OCI-LY1 (cell line): ENCODE data around the gene B3GALT6.

Experiments used
- H2AFZ ChIP-seq: fragments of 200-600 bp; sonication (generic), shearing (Covaris generic); 2 replicates; pipeline ENCODE4 v1.6.0; 2014; ENCODE audit warnings: antibody characterized with exemption, mild to moderate bottlenecking, low read length
- H3F3A ChIP-seq: fragments of 200-600 bp; sonication (generic), shearing (Covaris generic); 2 replicates; pipeline ENCODE4 v1.6.0; 2014; ENCODE audit warnings: mild to moderate bottlenecking, antibody characterized with exemption, low read length, moderate library complexity; ENCODE audit not compliant: insufficient read depth
- H3K27ac ChIP-seq: fragments of 200-600 bp; sonication (generic); 2 replicates; pipeline ENCODE4 v1.5.1; 2014; ENCODE audit warnings: low read length, mixed run types, mild to moderate bottlenecking, low read depth; ENCODE audit not compliant: poor library complexity, severe bottlenecking
- H3K27me3 ChIP-seq: fragments of 200-600 bp; sonication (generic); 2 replicates; pipeline ENCODE4 v1.6.0; 2014; ENCODE audit warnings: antibody characterized with exemption, mild to moderate bottlenecking, low read length, moderate library complexity; ENCODE audit not compliant: insufficient read depth
- H3K36me3 ChIP-seq: fragments of 200-600 bp; sonication (generic); 2 replicates; pipeline ENCODE4 v1.6.1; 2014; ENCODE audit warnings: mild to moderate bottlenecking, antibody characterized with exemption, low read length, moderate library complexity, mixed read lengths; ENCODE audit not compliant: insufficient read depth
- H3K4me1 ChIP-seq: fragments of 200-600 bp; sonication (generic); 2 replicates; pipeline ENCODE4 v1.5.1; 2014; ENCODE audit warnings: mild to moderate bottlenecking, low read length, moderate library complexity; ENCODE audit not compliant: insufficient read depth, severe bottlenecking
- H3K4me2 ChIP-seq: fragments of 200-600 bp; sonication (generic), shearing (Covaris generic); 2 replicates; pipeline ENCODE4 v1.6.1; 2014; ENCODE audit warnings: low read length
- H3K4me3 ChIP-seq: fragments of 200-600 bp; sonication (generic); 2 replicates; pipeline ENCODE4 v1.5.1; 2014; ENCODE audit warnings: low read length, low read depth, mild to moderate bottlenecking, mixed read lengths; ENCODE audit not compliant: poor library complexity, severe bottlenecking
- H3K79me2 ChIP-seq: fragments of 200-600 bp; shearing (Covaris generic); 2 replicates; pipeline ENCODE4 v1.6.1; 2016; ENCODE audit warnings: mixed run types, low read length, mixed read lengths; ENCODE audit not compliant: insufficient read depth
- H3K9ac ChIP-seq: fragments of 200-600 bp; sonication (generic), shearing (Covaris generic); 2 replicates; pipeline ENCODE4 v1.6.1; 2014; ENCODE audit warnings: mild to moderate bottlenecking, low read length, mixed read lengths
- H3K9me2 ChIP-seq: fragments of 200-600 bp; sonication (generic), shearing (Covaris generic); 2 replicates; pipeline ENCODE4 v1.6.1; 2014; ENCODE audit warnings: low read depth, mild to moderate bottlenecking, low read length, mixed read lengths
- H3K9me3 ChIP-seq: fragments of 200-600 bp; shearing (Covaris generic); 2 replicates; pipeline ENCODE4 v1.6.1; 2014; ENCODE audit warnings: low read length, mixed read lengths
- H4K20me1 ChIP-seq: fragments of 200-600 bp; sonication (generic), shearing (Covaris generic); 2 replicates; pipeline ENCODE4 v1.6.0; 2016; ENCODE audit warnings: mild to moderate bottlenecking, low read length; ENCODE audit not compliant: insufficient read depth
- EZH2 ChIP-seq: fragments of 200-600 bp; sonication (generic), shearing (Covaris generic); IDR thresholded peaks from 2 replicates; pipeline ENCODE4 v1.8.0; 2017; ENCODE audit warnings: borderline replicate concordance, mixed run types, mild to moderate bottlenecking, antibody characterized with exemption, low read length, moderate library complexity, mixed read lengths
- TF ChIP-seq, protein P1 (sequence below): fragments of 200-600 bp; sonication (generic), shearing (Covaris generic); IDR thresholded peaks from 2 replicates; pipeline ENCODE4 v1.5.1; 2017; ENCODE audit warnings: mild to moderate bottlenecking, antibody characterized with exemption, low read length, moderate library complexity, mixed read lengths

Gene B3GALT6

DNA sequence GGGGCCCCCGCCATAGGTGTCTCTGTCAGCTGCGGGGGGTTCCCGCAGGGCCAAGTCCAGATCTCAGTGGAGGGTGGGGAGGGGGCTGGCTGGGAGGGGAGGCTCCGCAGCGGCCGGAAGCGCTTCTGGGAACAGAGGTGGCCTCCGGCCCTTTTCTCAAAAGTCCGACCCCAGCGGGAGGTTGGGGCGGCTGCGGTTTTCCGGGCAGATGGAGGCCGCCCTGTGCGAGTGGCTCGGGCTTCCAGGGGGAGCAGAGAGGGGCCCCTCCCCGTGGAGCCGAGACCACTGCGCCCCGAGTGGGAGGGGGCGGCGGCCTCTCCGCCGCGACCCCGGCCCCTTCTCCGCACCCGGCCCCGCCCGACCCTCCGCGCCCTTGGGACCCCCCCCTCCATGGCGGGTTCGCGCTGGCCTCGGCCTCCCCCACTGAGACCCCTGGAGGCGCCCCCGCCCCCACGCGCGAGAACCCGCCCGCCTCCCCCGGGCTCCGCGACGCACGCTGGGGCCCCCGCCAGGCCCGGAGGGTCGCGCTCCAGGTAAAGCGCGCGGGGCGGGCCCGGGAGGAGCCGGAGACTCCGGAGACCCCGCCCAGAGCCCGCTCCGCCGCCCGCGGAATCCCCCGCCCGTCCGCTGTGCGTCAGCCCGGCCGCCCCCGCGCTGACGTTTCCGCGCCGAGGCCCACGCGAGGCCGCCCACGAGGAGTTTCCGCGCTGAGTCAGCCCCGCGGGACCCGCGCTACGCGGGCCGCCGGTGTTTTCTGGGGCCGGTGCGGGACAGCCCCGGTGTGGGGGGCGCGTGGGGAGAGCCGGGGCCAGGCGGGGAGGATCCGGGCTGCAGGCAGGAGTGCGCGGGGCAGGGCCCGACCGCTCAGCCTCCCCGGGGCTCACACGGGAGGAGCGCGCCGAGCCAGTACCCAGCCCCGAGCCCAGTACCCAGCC is 30.9 kb upstream of the B3GALT6 start:
- no peaks in the 10 kb centered on the region for H3K9me3 ChIP-seq
- H3K4me3 ChIP-seq, result no peak overlapping the region
- no peaks in the 10 kb centered on the region for H3K36me3 ChIP-seq
- H3K27me3 ChIP-seq, result peaks cover 14% of the 10 kb centered on the region; the same call in 1 of the 2 replicates
- H3F3A ChIP-seq, result no peaks in the 10 kb centered on the region
- no peaks in the 10 kb centered on the region for H3K9me2 ChIP-seq
- H3K4me1 ChIP-seq, result no peaks in the 10 kb centered on the region
- H3K27ac ChIP-seq, result no peak overlapping the region
- no peaks in the 10 kb centered on the region for H3K79me2 ChIP-seq
- no peak overlapping the region for H3K9ac ChIP-seq
- no peak overlapping the region for H2AFZ ChIP-seq
- no peak overlapping the region for H3K4me2 ChIP-seq
- TF ChIP-seq, protein P1, sequence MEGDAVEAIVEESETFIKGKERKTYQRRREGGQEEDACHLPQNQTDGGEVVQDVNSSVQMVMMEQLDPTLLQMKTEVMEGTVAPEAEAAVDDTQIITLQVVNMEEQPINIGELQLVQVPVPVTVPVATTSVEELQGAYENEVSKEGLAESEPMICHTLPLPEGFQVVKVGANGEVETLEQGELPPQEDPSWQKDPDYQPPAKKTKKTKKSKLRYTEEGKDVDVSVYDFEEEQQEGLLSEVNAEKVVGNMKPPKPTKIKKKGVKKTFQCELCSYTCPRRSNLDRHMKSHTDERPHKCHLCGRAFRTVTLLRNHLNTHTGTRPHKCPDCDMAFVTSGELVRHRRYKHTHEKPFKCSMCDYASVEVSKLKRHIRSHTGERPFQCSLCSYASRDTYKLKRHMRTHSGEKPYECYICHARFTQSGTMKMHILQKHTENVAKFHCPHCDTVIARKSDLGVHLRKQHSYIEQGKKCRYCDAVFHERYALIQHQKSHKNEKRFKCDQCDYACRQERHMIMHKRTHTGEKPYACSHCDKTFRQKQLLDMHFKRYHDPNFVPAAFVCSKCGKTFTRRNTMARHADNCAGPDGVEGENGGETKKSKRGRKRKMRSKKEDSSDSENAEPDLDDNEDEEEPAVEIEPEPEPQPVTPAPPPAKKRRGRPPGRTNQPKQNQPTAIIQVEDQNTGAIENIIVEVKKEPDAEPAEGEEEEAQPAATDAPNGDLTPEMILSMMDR, result no peak
- TF ChIP-seq EZH2, result no peak
- H4K20me1 ChIP-seq, result no peaks in the 10 kb centered on the region

GRCh38 chr1:1202831-1203560 is 29.0 kb upstream of the B3GALT6 start:
- no peaks in the 10 kb centered on the region for H3K79me2 ChIP-seq
- no peaks in the 10 kb centered on the region for H4K20me1 ChIP-seq
- H3K4me2 ChIP-seq, result no peak overlapping the region
- H2AFZ ChIP-seq, result no peak overlapping the region
- H3K27ac ChIP-seq, result no peak overlapping the region
- H3K9me2 ChIP-seq, result no peaks in the 10 kb centered on the region
- no peaks in the 10 kb centered on the region for H3F3A ChIP-seq
- H3K4me1 ChIP-seq, result no peaks in the 10 kb centered on the region
- H3K36me3 ChIP-seq, result no peaks in the 10 kb centered on the region
- TF ChIP-seq EZH2, result no peak
- TF ChIP-seq, protein P1, result no peak
- no peak overlapping the region for H3K4me3 ChIP-seq
- peaks cover 14% of the 10 kb centered on the region for H3K27me3 ChIP-seq
- no peak overlapping the region for H3K9ac ChIP-seq
- H3K9me3 ChIP-seq, result no peaks in the 10 kb centered on the region

DNA sequence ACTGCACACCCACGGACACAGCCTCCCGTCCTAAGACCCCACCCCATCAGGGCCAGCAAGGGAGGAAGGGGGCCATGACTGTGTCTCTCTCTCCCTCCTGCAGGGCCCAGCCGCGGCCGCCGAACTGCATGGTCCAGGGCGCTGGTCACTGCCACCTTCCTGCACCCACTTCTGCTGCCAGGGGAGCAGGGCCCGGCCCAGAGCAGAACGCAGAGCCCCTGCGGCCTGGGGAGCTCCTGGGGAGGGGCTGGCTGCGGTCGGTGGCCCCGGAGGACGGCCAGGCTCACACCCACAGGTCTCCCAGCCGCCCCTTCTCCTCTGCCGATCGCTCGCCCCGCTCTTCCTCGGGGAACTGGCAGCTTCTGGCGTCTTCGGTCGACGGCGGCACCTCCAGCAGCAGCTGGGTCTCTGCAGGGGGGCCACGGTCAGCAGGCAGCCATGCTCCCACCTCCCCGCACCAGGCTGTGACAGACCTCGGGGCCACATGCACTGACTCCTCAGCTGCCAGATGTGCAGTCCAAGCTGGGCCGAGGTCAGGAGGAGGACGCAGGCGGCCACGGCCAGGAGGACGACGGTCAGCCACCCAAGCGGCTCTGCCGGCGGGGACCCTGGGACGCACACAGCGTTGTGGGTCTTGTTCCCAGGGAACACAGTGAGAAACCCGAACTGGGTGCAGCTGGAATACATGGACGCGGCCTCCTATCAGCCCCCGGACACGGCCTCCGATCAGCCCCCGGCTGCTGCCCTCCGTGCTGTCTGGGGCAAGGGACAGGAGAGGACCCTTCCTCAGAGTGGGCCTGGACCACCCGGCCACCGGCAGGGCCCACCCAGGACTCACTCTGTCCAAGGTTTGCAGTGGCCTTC is 28.2 kb upstream of the B3GALT6 start:
- Histone ChIP-seq H3K9ac (no peak overlapping the region), H3K79me2 (no peaks in the 10 kb centered on the region), H3K9me2 (no peaks in the 10 kb centered on the region), H3K27me3 (peaks cover 14% of the 10 kb centered on the region), H3K4me2 (no peak overlapping the region), H2AFZ (no peak overlapping the region), H3K4me1 (no peaks in the 10 kb centered on the region), H3K9me3 (no peaks in the 10 kb centered on the region), H3K4me3 (no peak overlapping the region), H3K36me3 (no peaks in the 10 kb centered on the region), H3F3A (no peaks in the 10 kb centered on the region), H3K27ac (no peak overlapping the region), H4K20me1 (no peaks in the 10 kb centered on the region)
- TF ChIP-seq, protein P1, result no peak
- TF ChIP-seq EZH2, result no peak
